NCI-H1092 treated with DMSO at 0.1 percent for 48 hours (cell line): ENCODE measurements around the gene NFE2.

Experiments
- DNase-seq: peaks from one replicate; lab custom pipeline; 2025; lab: John Stamatoyannopoulos, UW

The NFE2 gene

DNA sequence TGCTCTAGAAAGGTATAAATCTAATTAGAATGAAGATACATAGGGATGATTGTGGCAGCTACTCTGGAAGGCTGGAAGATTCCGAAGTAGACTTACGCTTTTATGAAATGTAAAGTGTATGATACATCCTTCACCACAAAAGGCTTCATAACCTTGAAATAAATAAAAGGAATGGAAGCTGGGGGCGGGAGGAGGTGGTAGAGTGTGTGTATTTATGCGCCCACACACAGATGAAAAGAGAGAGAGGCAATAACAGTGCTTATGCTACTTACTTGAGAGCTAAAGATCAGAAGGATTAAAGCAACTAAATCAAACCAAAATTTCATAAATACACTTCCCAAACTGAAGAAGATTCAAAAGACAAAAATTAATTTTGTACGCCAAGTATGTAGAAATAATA lies 51.3 kb downstream of the NFE2 start:
- DNase-seq, result no peak

DNA sequence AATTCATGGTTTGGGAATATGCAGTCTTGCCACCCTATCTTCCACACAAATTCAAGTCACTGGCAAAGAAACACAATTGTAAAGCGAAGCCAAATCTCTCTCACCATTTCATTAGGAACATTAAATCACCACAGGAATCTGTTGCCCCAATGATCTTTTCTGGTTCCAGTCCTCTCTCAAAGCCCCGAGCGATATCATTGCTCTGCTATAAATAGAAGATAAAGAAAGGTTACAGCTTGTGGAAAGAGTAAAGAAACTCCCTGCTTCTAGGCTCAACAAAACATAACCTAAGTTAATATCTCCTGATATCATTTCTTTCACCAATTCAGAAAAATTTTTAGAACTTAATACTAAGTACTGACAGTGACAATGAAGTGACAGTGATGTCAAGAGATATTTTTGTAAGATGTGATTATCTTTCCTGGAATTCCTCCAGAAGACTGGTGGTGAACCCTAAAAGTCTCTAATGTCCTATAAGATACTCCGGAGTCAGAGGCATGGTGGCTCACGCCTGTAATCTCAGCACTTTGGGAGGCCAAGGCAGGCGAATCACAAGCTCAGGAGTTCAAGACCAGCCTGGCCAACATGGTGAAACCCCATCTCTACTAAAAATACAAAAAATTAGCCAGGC lies 54.7 kb downstream of the NFE2 start:
- DNase-seq, result no peak
